HEK293T (cell line): ENCODE results near the gene KRTAP12-1.

Experiments used
- ARNT ChIP-seq: fragments of 450-650 bp; IDR thresholded peaks from 2 replicates; pipeline ENCODE4 v1.6.1; 2017; ENCODE audit warnings: mild to moderate bottlenecking
- BHLHE40 ChIP-seq: fragments of 450-650 bp; IDR thresholded peaks from 2 replicates; pipeline ENCODE4 v1.6.1; 2016; ENCODE audit warnings: mild to moderate bottlenecking, moderate library complexity, borderline replicate concordance
- CTBP1 ChIP-seq: fragments of 450-650 bp; IDR thresholded peaks from 2 replicates; pipeline ENCODE4 v1.6.1; 2016; ENCODE audit warnings: borderline replicate concordance
- ELF4 ChIP-seq: fragments of 450-650 bp; IDR thresholded peaks from 2 replicates; pipeline ENCODE4 v1.6.1; 2017; ENCODE audit warnings: antibody characterized with exemption
- FOXA1 ChIP-seq: fragments of 450-650 bp; IDR thresholded peaks from 2 replicates; pipeline ENCODE4 v1.6.1; 2016; ENCODE audit warnings: mild to moderate bottlenecking
- FOXK2 ChIP-seq: fragments of 450-650 bp; IDR thresholded peaks from 2 replicates; pipeline ENCODE4 v1.6.1; 2016; ENCODE audit warnings: mild to moderate bottlenecking
- FOXM1 ChIP-seq: fragments of 450-650 bp; IDR thresholded peaks from 2 replicates; pipeline ENCODE4 v1.6.1; 2017; ENCODE audit warnings: mild to moderate bottlenecking, borderline replicate concordance
- NFRKB ChIP-seq: fragments of 450-650 bp; IDR thresholded peaks from 2 replicates; pipeline ENCODE4 v1.6.1; 2016; ENCODE audit warnings: mild to moderate bottlenecking, moderate library complexity
- PKNOX1 ChIP-seq: fragments of 450-650 bp; IDR thresholded peaks from 2 replicates; pipeline ENCODE4 v1.6.1; 2016
- SP1 ChIP-seq: fragments of 450-650 bp; IDR thresholded peaks from 2 replicates; pipeline ENCODE4 v1.6.1; 2017
- SUZ12 ChIP-seq: fragments of 450-650 bp; IDR thresholded peaks from 2 replicates; pipeline ENCODE4 v1.6.1; 2016; ENCODE audit warnings: mild to moderate bottlenecking
- TARDBP ChIP-seq: fragments of 450-650 bp; IDR thresholded peaks from 2 replicates; pipeline ENCODE4 v1.6.1; 2016

GRCh38 chr21:44648557-44649311 is 33.2 kb downstream of the KRTAP12-1 start:
- TF ChIP-seq PKNOX1: no peak
- TF ChIP-seq NFRKB: no peak
- no peak for TF ChIP-seq SP1
- no peak for TF ChIP-seq FOXM1
- TF ChIP-seq TARDBP: no peak
- TF ChIP-seq SUZ12: no peak
- no peak for TF ChIP-seq ARNT
- no peak for TF ChIP-seq CTBP1
- no peak for TF ChIP-seq ELF4
- TF ChIP-seq FOXK2: no peak
- no peak for TF ChIP-seq FOXA1
- TF ChIP-seq BHLHE40: no peak
